ENCODE data around the gene TTC28.

GRCh38 chr22:28609921-28610320 lies 69.7 kb downstream of the TTC28 start:
- TF ChIP-seq, protein P1, sequence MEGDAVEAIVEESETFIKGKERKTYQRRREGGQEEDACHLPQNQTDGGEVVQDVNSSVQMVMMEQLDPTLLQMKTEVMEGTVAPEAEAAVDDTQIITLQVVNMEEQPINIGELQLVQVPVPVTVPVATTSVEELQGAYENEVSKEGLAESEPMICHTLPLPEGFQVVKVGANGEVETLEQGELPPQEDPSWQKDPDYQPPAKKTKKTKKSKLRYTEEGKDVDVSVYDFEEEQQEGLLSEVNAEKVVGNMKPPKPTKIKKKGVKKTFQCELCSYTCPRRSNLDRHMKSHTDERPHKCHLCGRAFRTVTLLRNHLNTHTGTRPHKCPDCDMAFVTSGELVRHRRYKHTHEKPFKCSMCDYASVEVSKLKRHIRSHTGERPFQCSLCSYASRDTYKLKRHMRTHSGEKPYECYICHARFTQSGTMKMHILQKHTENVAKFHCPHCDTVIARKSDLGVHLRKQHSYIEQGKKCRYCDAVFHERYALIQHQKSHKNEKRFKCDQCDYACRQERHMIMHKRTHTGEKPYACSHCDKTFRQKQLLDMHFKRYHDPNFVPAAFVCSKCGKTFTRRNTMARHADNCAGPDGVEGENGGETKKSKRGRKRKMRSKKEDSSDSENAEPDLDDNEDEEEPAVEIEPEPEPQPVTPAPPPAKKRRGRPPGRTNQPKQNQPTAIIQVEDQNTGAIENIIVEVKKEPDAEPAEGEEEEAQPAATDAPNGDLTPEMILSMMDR (IDR thresholded peaks at IDR 0.05), result no peak
- no peak for TF ChIP-seq EZH2 (IDR thresholded peaks at IDR 0.05)
